Progenitor cell of endocrine pancreas (in vitro differentiated cells): ENCODE results near the gene SLC44A5. TPM values are rescaled to one million over a fixed set of nuclear protein-coding genes. Genes with fewer than 3 reads are reported as not detected.
"Not testable (repeated sequence)": the region's sequence is repeated elsewhere in the genome, so short reads cannot be mapped to it uniquely, and the experiment has no call there.

Experiments used
- DNase-seq: peaks from one replicate; pipeline ENCODE4 v3.0.0; 2021; ENCODE audit warnings: low spot score; ENCODE audit not compliant: unreplicated experiment
- H3K27ac Mint-ChIP-seq: 2 replicates; pipeline ENCODE4 v1.8.0; 2021; ENCODE audit warnings: mild to moderate bottlenecking, moderate library complexity, mixed read lengths
- H3K27me3 Mint-ChIP-seq: 2 replicates; pipeline ENCODE4 v1.8.0; 2021; ENCODE audit warnings: mixed read lengths
- H3K36me3 Mint-ChIP-seq: 2 replicates; pipeline ENCODE4 v1.8.0; 2022; ENCODE audit warnings: mixed read lengths; ENCODE audit not compliant: insufficient read depth
- H3K4me1 Mint-ChIP-seq: 2 replicates; pipeline ENCODE4 v1.8.0; 2021; ENCODE audit warnings: low read depth, mixed read lengths
- H3K4me3 Mint-ChIP-seq: 2 replicates; pipeline ENCODE4 v1.8.0; 2021; ENCODE audit warnings: low read depth, mild to moderate bottlenecking, moderate library complexity, mixed read lengths
- H3K9me3 Mint-ChIP-seq: 2 replicates; pipeline ENCODE4 v1.8.0; 2021; ENCODE audit warnings: low read depth, mixed read lengths
- CTCF ChIP-seq: fragments of 200-600 bp; sonication (generic); IDR thresholded peaks from one replicate; pipeline ENCODE4 v1.5.0; 2021; ENCODE audit warnings: antibody characterized with exemption, mild to moderate bottlenecking; ENCODE audit not compliant: unreplicated experiment
- total RNA-seq: library from RNA; stranded (reverse); gene quantifications from 2 replicates; pipeline ENCODE4 v1.2.1, GENCODE V29; 2021

SLC44A5 gene
- total RNA-seq, 1 donor from 2014 or later: 8.8 TPM

GRCh38 chr1:75423136-75423535 lies 187.8 kb downstream of the SLC44A5 start:
- H3K4me3 Mint-ChIP-seq: no peak overlapping the region
- TF ChIP-seq CTCF: no peak
- H3K9me3 Mint-ChIP-seq: no peaks in the 10 kb centered on the region
- no peak overlapping the region for H3K27ac Mint-ChIP-seq
- H3K27me3 Mint-ChIP-seq: peaks cover 5% of the 10 kb centered on the region
- H3K4me1 Mint-ChIP-seq: peaks cover 20% of the 10 kb centered on the region
- no peak for DNase-seq
- no peaks in the 10 kb centered on the region for H3K36me3 Mint-ChIP-seq

- H3K9me3 Mint-ChIP-seq: peaks cover 6% of the 10 kb centered on the region
- TF ChIP-seq CTCF: no peak
- no peak overlapping the region for H3K4me3 Mint-ChIP-seq
- H3K36me3 Mint-ChIP-seq: peaks cover 4% of the 10 kb centered on the region
- DNase-seq: no peak
- peaks cover 3% of the 10 kb centered on the region for H3K27me3 Mint-ChIP-seq
- H3K27ac Mint-ChIP-seq: no peak overlapping the region
- H3K4me1 Mint-ChIP-seq: peaks cover 21% of the 10 kb centered on the region
These were observed 189.5 kb downstream of the SLC44A5 start for GRCh38 chr1:75421371-75421770.

- Mint-ChIP-seq H3K4me1 (peaks cover 3% of the 10 kb centered on the region), H3K27ac (no peak overlapping the region), H3K27me3 (no peaks in the 10 kb centered on the region), H3K9me3 (peaks cover 6% of the 10 kb centered on the region), H3K4me3 (no peak overlapping the region), H3K36me3 (peaks cover 4% of the 10 kb centered on the region)
- no peak for DNase-seq
- no peak for TF ChIP-seq CTCF
These were observed 195.7 kb downstream of the SLC44A5 start for GRCh38 chr1:75415187-75415586.

GRCh38 chr1:75412616-75413015 lies 198.3 kb downstream of the SLC44A5 start:
- H3K4me1 Mint-ChIP-seq: no peaks in the 10 kb centered on the region

GRCh38 chr1:75404681-75405080 lies 206.2 kb downstream of the SLC44A5 start:
- Mint-ChIP-seq H3K36me3 (peaks cover 14% of the 10 kb centered on the region), H3K9me3 (peaks cover 29% of the 10 kb centered on the region)
- H3K4me3 Mint-ChIP-seq, DNase-seq, H3K27me3 Mint-ChIP-seq, H3K27ac Mint-ChIP-seq, H3K4me1 Mint-ChIP-seq: not testable (repeated sequence)

More at GRCh38 chr1:75412616-75413015, 198.3 kb downstream of the SLC44A5 start:
- Mint-ChIP-seq H3K36me3 (peaks cover 4% of the 10 kb centered on the region), H3K4me3 (no peak overlapping the region), H3K27me3 (no peaks in the 10 kb centered on the region), H3K9me3 (peaks cover 7% of the 10 kb centered on the region), H3K27ac (no peak overlapping the region)
- no peak for DNase-seq
- TF ChIP-seq CTCF: no peak

GRCh38 chr1:75403147-75403646 lies 207.7 kb downstream of the SLC44A5 start:
- H3K27me3 Mint-ChIP-seq, H3K27ac Mint-ChIP-seq, H3K4me1 Mint-ChIP-seq, DNase-seq, H3K4me3 Mint-ChIP-seq: not testable (repeated sequence)
- Mint-ChIP-seq H3K36me3 (peaks cover 14% of the 10 kb centered on the region), H3K9me3 (peaks cover 29% of the 10 kb centered on the region)
